ENCODE results near the gene AKR1C3.
"Not testable (repeated sequence)": the region's sequence is repeated elsewhere in the genome, so short reads cannot be mapped to it uniquely, and the experiment has no call there.

The AKR1C3 gene

GRCh38 chr10:5094265-5095205 is at the start of gene AKR1C3:
Gene AKR1C3 (plus strand): TSS chr10:5094414. CDS start chr10:5094445, 31 bp downstream.
- DNase-seq (ENCODE audit: low spot score), result peak; percentile 54

DNA sequence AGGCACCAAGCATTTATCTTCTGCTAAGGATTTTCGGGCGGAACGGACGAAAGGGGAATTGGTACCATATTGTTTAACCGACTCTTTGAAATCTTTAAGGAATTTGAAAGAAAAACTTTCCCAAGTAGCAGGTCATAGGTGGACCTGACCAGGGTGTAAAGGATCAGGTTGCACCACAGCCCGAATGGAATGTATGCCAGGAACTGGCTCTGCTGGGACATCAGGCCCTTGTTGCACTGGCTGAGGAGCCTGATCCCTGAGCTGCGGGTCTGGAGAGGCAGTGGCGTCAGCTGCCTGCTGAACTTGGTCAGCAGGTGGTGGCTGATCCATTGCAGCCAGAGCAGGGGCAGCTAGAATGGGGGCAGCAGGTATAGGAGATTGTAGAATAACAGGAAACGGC is 49.1 kb upstream of the AKR1C3 start:
- no peak for DNase-seq (ENCODE audit: low spot score)

DNA sequence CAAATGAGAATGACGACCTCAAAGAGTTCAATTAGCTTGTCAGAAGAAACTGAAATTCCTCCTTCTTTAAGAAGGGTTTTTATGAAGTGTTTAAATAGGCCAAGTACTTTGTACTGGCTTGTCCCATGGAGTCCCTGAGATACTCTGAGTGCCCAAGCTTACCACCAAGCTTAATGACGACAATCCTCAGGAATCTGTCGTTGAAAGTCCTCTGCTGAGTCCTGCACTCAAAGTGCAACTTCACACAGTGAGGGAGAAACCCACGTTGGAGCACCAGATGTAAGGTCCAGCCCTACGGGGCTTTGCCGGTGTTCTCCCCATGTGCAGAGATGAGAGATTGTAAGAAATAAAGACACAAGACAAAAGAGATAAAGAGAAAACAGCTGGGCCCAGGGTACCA is 47.8 kb upstream of the AKR1C3 start:
- DNase-seq (ENCODE audit: low spot score), result no peak

GRCh38 chr10:5047055-5047454 is 47.2 kb upstream of the AKR1C3 start:
- DNase-seq (ENCODE audit: low spot score), result not testable (repeated sequence)

DNA sequence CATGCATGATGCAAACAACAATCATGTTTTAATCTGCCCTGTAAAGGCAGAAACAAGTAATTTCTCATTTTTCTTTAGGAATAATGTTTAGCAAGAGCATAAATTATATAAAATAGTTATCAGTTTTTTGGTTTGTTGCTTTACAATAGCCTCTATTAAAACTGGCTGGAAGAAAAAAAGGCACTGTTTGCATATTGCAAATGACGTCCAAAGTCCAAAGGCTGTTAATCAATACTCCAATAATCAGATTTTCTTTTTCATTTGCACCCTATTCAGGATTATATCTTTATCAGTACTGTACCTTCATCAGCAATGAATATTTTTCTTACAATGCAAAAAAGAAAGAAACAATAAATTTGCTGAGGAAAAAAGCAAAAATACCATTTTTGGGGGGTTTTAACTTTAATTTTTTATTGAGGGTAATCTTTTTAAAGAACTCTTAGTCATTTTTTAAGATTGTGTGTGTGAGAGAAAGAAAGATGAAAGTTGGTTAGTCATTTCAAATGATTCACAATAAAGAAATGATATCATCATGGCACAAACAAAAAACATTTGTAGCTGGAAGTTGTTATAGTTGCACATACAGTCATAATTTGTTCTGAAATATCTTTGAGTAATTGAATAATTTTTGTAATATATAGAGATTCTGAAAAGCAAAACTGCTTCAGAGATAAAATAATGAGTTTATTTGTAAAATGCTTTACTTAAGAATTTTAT is 46.1 kb upstream of the AKR1C3 start:
- DNase-seq (ENCODE audit: low spot score), result peak; percentile 60

- DNase-seq (ENCODE audit: low spot score), result not testable (repeated sequence)
Observed at GRCh38 chr10:5052951-5053500, 41.2 kb upstream of the AKR1C3 start.

GRCh38 chr10:5054831-5055230 is 39.4 kb upstream of the AKR1C3 start:
- DNase-seq (ENCODE audit: low spot score), result not testable (repeated sequence)

DNA sequence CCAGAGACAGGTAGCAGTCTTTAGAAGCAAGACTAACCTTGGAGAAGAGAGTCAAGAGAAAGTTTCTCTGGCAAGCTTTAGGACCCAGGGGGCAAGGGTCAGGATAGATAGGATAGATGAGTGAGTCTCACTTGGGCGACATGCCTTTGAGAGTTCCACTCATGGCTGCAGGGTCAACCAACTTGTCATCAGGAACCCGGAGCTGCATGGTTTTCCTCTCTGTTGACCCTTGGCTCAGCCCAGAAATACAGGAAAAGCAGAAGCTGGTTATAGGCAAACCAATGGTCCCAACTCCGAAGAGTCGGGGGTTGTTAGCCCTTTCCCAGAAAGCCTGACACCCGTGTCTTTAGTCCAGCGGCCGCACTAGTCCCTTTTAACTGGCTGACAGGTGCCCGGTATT is 34.9 kb upstream of the AKR1C3 start:
- not testable (repeated sequence) for DNase-seq (ENCODE audit: low spot score)

GRCh38 chr10:5060791-5061190 is 33.4 kb upstream of the AKR1C3 start:
- not testable (repeated sequence) for DNase-seq (ENCODE audit: low spot score)

DNA sequence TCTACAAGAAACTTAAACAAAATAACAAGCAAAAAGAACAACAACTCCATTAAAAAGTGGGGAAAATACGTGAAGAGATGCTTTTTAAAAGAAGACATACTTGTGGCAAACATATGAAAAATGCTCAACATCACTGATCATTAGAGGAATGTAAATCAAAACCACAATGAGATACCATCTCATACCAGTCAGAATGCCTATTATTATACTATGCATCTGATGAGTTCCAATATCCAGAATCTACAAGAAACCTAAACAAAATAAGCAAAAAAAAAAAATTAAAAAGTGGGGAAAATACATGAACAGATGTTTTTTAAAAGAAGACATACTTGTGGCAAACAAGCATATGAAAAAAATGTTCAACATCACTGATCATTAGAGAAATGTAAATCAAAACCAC is 29.6 kb upstream of the AKR1C3 start:
- DNase-seq (ENCODE audit: low spot score), result no peak

DNA sequence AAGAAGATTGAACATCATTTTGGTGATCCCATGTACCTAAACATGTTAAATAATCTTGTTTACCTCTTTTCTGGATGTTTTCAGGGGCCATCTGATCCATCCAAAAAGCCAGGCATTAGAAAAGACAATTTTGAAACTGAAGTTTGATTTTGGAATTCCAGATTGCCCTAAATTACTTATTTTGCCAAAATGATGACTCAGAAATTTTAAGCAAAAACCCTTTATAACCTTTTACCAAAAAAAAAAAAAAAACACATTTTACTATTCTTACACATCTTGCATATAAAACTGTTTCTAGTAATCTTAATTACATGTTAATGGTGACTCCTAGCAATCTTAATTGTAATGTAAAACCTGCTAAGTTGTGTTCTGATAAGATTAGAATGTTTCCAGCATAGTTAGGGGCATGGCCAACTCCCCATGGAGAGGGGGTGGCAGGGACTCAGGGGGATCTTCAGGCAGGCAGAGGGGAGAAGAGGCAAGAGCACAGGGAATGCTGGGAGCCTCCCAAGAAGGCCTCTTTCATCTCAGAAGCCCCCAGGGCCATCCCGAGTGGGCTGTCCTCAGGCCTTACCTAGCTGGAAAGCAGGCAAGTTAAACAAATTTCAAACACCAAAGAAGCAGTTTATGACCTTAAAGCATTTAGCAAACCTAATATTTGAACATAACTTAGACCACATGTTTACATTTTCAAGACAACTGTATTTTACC is 25.8 kb upstream of the AKR1C3 start:
- DNase-seq (ENCODE audit: low spot score), result no peak

DNA sequence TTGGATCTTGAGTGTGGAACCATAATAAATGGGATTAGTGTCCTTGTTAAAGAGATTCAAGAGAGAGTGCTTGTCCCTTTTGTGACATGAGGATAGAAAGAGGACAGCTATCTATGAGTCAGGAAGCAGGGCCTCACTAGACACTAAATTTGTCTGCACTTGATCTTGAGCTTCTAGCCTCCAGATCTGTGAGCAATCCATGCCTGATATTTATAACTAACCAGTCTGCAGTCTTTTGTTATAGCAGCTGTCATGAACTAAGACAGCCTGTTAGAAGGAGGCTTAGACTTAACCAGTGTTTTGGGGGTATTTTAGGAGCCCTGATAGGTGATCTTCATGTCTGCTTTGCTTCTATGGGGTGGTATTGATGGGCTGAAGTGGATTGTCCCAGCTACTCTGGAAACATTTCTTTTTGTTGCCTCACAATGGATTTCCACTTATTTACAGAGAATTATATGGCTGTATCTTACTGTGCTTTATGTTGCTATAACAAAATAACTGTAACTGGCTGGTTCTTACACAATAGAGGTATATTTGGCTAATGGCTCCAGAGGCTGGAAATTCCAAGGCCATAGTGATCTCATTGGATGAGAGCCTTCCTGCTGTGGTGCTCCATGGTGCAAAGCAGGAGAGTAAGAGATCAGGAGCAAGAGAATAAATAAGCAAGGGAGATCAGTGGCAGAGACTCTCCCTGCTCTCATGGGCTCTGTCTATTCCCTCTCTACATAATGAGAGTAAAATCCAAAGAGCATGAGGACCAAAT is 23.4 kb upstream of the AKR1C3 start:
- DNase-seq (ENCODE audit: low spot score), result no peak

DNA sequence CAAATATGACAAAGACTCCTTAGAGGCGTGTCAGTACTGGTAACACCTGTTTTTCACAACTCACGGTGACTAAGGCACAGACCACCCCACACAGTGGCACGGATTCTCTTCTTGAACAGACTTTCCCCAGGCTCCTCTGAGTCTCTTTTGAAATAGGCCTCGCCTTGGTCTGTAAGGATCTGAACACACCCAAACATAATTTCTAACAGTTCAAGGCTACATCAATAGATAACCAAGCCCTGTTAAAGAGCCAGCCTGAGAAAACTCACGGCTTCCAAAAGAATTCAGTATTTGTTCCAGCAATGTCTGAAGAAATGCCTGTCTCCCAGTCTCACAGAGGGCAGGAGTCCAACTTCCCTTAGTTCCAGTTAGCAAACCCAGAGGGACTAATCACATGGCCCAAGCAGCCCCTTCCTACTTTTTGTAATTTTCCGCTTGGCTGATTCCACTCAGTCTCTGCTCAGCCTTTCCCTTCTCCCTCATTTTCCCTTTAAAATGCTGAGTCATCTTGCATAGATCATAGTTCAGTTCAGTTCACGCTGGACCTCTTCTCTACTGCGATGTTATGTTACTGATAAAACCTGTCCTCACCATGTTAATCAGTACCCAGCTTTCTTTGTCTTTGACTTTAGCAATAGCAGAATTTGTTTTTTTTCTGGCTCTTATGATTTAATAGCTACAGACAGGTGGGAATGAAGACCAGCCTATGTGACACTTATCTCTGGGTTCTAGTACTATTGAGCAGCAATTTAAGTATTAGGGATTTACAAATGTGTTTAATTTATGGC is 22.6 kb upstream of the AKR1C3 start:
- peak; percentile 76 for DNase-seq (ENCODE audit: low spot score)

GRCh38 chr10:5073659-5074058 is 20.6 kb upstream of the AKR1C3 start:
- no peak for DNase-seq (ENCODE audit: low spot score)

GRCh38 chr10:5076615-5077014 is 17.6 kb upstream of the AKR1C3 start:
- peak; percentile 49 for DNase-seq (ENCODE audit: low spot score)

DNA sequence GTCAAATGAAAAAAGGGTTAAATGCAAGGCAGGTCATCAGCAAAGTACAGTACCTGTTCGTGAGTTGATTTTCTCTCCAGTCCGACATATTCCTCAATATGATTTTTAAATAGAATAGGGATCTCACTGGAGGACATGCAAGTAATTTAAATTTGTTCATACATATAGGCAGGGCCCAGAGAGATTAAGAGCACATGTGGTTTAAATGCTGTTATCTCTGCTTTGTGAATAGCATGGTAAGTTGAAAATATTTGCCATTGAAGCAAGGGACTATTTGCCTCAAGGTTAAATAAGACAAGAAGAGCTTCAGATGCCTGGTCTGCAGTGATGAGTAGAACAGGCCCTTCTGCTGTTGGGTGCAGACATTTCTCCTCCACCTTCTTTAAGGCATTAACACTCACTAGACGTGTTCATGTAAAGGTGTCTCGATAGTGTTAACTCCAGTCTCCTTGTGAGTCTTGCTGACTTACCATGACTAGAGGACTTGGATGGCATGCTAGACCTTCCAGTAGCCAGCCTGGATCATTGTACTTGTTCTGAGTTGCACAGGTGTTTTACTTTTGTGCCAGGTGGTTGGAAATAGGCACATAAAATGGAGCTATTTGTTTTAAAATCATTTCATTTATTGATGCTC is 15.6 kb upstream of the AKR1C3 start:
- DNase-seq (ENCODE audit: low spot score), result no peak

- no peak for DNase-seq (ENCODE audit: low spot score)
Observed at GRCh38 chr10:5079306-5079830, 14.8 kb upstream of the AKR1C3 start.

DNA sequence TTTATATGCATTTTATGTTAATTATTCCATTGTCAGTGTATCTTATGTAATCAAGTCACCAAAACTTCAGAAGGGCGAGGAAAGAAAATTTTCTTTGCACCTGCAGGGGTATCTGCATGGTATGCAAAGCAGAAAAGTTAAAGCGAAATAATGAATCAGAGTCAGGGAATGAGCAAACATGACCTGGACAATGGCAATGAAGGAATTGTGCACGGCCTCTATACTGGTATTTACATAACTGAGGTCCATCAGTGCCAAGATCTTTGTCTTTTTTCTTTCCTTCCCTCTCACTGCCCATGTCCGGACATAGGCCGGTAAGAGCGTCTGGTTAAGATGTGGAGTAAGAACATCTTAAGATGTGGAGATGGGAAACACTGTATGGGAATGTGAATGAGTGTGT is 14.4 kb upstream of the AKR1C3 start:
- DNase-seq (ENCODE audit: low spot score), result no peak

DNA sequence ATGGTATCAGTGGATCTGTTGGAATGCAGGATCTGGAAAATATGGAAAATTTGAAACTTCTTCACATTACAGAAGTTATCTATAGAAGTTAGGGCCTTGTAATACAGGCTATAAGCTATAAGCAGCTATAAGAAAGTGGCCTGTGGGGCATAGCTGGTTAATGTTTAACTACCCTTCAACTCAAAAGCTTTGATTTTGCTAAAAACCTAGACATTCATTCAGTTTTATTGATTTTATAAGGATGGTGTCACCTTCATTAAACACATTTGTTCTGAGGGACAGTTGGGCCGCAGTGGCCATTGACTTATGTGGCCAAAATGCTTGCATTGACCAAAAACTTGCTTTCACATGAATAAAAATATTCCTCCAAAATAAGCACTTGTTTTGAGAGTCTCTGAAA is 13.1 kb upstream of the AKR1C3 start:
- DNase-seq (ENCODE audit: low spot score), result no peak

GRCh38 chr10:5088703-5089261 is 5.4 kb upstream of the AKR1C3 start:
- no peak for DNase-seq (ENCODE audit: low spot score)

All from GM03348 (cell line).